Ishikawa (cell line): Measurements from ENCODE around the gene PAPOLB.

Experiments used
- CEBPB ChIP-seq: IDR thresholded peaks from 2 replicates; pipeline ENCODE4 v1.6.1; 2012
- CREB1 ChIP-seq: IDR thresholded peaks from 2 replicates; pipeline ENCODE4 v1.6.1; 2012; ENCODE audit warnings: low read depth
- EGR1 ChIP-seq: IDR thresholded peaks from 2 replicates; pipeline ENCODE4 v1.6.1; 2012
- EP300 ChIP-seq: IDR thresholded peaks from 2 replicates; pipeline ENCODE4 v1.6.1; 2012; ENCODE audit warnings: borderline replicate concordance
- FOXM1 ChIP-seq: IDR thresholded peaks from 2 replicates; pipeline ENCODE4 v1.6.1; 2012; ENCODE audit warnings: low read depth, borderline replicate concordance
- NFIC ChIP-seq: IDR thresholded peaks from 2 replicates; pipeline ENCODE4 v1.6.1; 2012
- RAD21 ChIP-seq: IDR thresholded peaks from 2 replicates; pipeline ENCODE4 v1.6.1; 2012; ENCODE audit warnings: low read depth
- TAF1 ChIP-seq: IDR thresholded peaks from 2 replicates; pipeline ENCODE4 v1.6.1; 2012; ENCODE audit warnings: low read depth, mild to moderate bottlenecking
- TCF12 ChIP-seq: IDR thresholded peaks from 2 replicates; pipeline ENCODE4 v1.6.1; 2012; ENCODE audit warnings: low read depth
- TEAD4 ChIP-seq: IDR thresholded peaks from 2 replicates; pipeline ENCODE4 v1.6.1; 2012
- YY1 ChIP-seq: IDR thresholded peaks from 2 replicates; pipeline ENCODE4 v1.6.1; 2012; ENCODE audit warnings: low read depth
- ZBTB7A ChIP-seq: IDR thresholded peaks from 2 replicates; pipeline ENCODE4 v1.6.1; 2012; ENCODE audit warnings: low read depth
- TF ChIP-seq, protein P1 (sequence below): IDR thresholded peaks from 2 replicates; pipeline ENCODE4 v1.6.1; 2012
- TF ChIP-seq, protein P2 (sequence below): IDR thresholded peaks from 2 replicates; pipeline ENCODE4 v1.6.1; 2012
- TF ChIP-seq, protein P3 (sequence below): IDR thresholded peaks from 2 replicates; pipeline ENCODE4 v1.6.1; 2012; ENCODE audit warnings: low read depth, mild to moderate bottlenecking

Gene PAPOLB

DNA sequence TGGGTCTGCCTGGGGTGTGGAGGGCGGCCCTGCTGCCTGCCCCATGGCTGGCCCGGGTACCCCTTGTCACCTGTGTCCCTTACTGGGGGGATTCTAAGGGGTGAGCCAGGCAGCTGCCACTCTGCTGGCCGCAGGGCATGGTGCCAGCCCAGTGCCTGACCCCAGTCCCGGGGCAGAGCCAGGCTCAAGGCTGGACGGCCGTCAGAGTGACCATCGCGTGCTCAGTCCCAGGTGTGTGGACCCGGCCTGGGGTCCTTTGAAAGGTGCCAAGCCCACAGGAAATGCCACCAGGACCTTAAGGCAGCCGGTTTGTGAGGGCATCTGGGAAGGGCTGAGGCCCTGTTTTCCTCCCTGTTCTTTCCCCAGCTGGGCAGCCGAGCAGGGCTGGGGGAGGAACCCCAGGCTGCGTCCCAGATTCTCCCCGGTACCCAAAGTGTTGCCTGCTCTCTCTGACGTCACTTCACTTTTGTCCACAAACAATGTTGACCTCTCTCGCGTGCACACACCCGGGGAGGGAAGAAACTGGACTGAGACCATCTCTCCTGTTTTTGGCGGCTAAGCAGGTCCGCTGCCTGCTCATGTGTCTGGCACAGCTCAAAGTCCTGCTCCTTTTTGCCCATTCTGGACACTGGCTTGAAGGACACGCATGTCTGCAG, 37.6 kb downstream of the PAPOLB start:
- TF ChIP-seq TAF1 (no peak), EP300 (no peak), EGR1 (no peak), TEAD4 (no peak), CREB1 (no peak), TCF12 (no peak), YY1 (no peak), ZBTB7A (no peak), RAD21 (no peak), NFIC (no peak), CEBPB (no peak), FOXM1 (no peak)
- TF ChIP-seq, protein P1, sequence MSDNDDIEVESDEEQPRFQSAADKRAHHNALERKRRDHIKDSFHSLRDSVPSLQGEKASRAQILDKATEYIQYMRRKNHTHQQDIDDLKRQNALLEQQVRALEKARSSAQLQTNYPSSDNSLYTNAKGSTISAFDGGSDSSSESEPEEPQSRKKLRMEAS, result no peak
- TF ChIP-seq, protein P2, sequence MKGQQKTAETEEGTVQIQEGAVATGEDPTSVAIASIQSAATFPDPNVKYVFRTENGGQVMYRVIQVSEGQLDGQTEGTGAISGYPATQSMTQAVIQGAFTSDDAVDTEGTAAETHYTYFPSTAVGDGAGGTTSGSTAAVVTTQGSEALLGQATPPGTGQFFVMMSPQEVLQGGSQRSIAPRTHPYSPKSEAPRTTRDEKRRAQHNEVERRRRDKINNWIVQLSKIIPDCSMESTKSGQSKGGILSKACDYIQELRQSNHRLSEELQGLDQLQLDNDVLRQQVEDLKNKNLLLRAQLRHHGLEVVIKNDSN, result no peak
- TF ChIP-seq, protein P3, sequence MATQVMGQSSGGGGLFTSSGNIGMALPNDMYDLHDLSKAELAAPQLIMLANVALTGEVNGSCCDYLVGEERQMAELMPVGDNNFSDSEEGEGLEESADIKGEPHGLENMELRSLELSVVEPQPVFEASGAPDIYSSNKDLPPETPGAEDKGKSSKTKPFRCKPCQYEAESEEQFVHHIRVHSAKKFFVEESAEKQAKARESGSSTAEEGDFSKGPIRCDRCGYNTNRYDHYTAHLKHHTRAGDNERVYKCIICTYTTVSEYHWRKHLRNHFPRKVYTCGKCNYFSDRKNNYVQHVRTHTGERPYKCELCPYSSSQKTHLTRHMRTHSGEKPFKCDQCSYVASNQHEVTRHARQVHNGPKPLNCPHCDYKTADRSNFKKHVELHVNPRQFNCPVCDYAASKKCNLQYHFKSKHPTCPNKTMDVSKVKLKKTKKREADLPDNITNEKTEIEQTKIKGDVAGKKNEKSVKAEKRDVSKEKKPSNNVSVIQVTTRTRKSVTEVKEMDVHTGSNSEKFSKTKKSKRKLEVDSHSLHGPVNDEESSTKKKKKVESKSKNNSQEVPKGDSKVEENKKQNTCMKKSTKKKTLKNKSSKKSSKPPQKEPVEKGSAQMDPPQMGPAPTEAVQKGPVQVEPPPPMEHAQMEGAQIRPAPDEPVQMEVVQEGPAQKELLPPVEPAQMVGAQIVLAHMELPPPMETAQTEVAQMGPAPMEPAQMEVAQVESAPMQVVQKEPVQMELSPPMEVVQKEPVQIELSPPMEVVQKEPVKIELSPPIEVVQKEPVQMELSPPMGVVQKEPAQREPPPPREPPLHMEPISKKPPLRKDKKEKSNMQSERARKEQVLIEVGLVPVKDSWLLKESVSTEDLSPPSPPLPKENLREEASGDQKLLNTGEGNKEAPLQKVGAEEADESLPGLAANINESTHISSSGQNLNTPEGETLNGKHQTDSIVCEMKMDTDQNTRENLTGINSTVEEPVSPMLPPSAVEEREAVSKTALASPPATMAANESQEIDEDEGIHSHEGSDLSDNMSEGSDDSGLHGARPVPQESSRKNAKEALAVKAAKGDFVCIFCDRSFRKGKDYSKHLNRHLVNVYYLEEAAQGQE, result no peak

DNA sequence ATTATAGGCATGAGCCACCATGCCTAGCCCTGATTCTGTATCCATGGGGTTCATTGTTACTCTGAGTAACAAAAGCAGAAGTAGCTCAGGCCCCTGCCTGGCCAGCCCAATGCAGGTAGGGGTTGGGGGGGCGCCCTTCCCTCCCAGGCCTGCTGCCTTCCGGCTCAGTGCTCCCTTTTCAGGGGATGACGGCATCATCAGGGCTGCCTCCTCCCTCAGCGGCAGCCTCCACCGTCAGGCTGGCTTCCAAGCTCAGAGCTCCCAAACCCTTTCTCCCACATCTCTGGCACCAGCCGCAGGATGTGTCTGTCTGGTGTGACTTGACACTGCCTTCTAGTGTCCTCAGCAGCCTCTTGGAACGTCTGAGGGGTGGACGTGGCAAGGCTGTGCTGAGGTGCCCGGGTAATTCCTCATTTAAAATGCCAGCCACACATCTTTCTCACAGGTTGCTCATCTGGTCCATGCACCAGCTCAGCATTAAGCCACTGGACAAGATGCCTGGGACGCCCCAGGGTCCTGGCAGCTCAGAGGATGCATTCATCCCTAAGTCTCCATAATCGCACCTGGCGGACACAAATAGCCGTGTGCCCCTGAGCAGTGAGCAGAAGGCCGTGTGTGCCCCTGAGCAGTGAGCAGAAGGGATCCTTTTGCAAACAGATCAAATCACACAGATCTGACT, 38.2 kb downstream of the PAPOLB start:
- TF ChIP-seq CEBPB (no peak), EGR1 (no peak), TEAD4 (no peak), ZBTB7A (no peak), YY1 (no peak), NFIC (no peak), TAF1 (no peak), TCF12 (no peak), FOXM1 (no peak), EP300 (no peak), CREB1 (no peak)
- TF ChIP-seq, protein P2, result no peak
- TF ChIP-seq, protein P3, result no peak
- TF ChIP-seq, protein P1, result no peak

DNA sequence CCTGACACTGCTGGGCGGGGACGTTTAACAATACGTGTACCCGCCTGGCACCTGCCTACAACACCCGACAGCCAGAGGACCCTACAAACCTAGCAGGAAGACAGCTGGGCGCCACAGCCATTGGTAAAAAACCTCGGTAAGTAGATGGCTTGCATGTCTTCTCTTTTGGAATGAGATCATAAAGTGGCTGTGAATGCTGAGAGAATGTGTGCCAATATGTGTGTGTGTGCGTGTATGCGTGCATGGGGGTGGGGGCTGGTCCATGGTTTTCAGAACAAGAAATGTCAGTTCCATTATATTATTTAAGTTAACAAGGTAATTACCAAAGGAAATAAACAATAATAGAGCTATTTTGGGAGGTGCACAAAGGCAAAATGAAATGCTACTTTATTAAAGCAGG, 39.2 kb downstream of the PAPOLB start:
- no peak for TF ChIP-seq TAF1
- TF ChIP-seq EGR1, result no peak
- TF ChIP-seq YY1, result no peak
- no peak for TF ChIP-seq ZBTB7A
- TF ChIP-seq, protein P2, result no peak
- no peak for TF ChIP-seq NFIC
- TF ChIP-seq, protein P1, result no peak
- TF ChIP-seq FOXM1, result no peak
- TF ChIP-seq CREB1, result no peak
- TF ChIP-seq, protein P3, result no peak
- no peak for TF ChIP-seq TEAD4
- TF ChIP-seq TCF12, result no peak
- TF ChIP-seq CEBPB, result no peak
- no peak for TF ChIP-seq RAD21
- TF ChIP-seq EP300, result no peak
